Activated CD4-positive, alpha-beta T cell treated with anti-CD3 and anti-CD28 coated beads, Interleukin-2, amount 10 ng/mL, durations not matched to agents 7 days and 5 days (primary cell): ENCODE measurements around the gene PNPLA1. TPM values are rescaled to one million over a fixed set of nuclear protein-coding genes. Genes with fewer than 3 reads are reported as not detected.
A peak's percentile ranks its signal among the peaks of the same experiment; 100 is the strongest.

Experiments
- CTCF ChIA-PET: fragments of 350-600 bp; sonication (Branson Sonifier 250); formaldehyde crosslinking; loops from one replicate; lab custom pipeline; 2021; ENCODE audit warnings: antibody characterized with exemption; lab: Charles Lee
- POLR2A ChIA-PET: fragments of 350-600 bp; sonication (Branson Sonifier 250); formaldehyde crosslinking; loops from one replicate; lab custom pipeline; 2021; ENCODE audit warnings: antibody characterized with exemption; lab: Charles Lee
- DNase-seq: peaks from one replicate; pipeline ENCODE4 v3.0.0-alpha.2; 2020
- H3K27ac Mint-ChIP-seq: one replicate; pipeline ENCODE4 v1.8.0; 2021; ENCODE audit warnings: mild to moderate bottlenecking, moderate library complexity, mixed read lengths
- H3K27me3 Mint-ChIP-seq: one replicate; pipeline ENCODE4 v1.8.0; 2021; ENCODE audit warnings: mixed read lengths
- H3K36me3 Mint-ChIP-seq: one replicate; pipeline ENCODE4 v1.8.0; 2021; ENCODE audit warnings: low read depth, mixed read lengths
- H3K4me1 Mint-ChIP-seq: one replicate; pipeline ENCODE4 v1.8.0; 2021; ENCODE audit warnings: mixed read lengths
- H3K4me3 Mint-ChIP-seq: one replicate; pipeline ENCODE4 v1.8.0; 2021; ENCODE audit warnings: mild to moderate bottlenecking, moderate library complexity, mixed read lengths
- H3K9me3 Mint-ChIP-seq: one replicate; pipeline ENCODE4 v1.8.0; 2021; ENCODE audit warnings: mixed read lengths
- total RNA-seq, 2 experiments: library from RNA; stranded (reverse); gene quantifications; one replicate each; pipeline ENCODE4 v1.2.3, GENCODE V29; 2021

Gene PNPLA1
- total RNA-seq, 2 experiments from 2014 or later, result not detected

- H3K36me3 Mint-ChIP-seq, result peaks cover 15% of the 10 kb centered on the region
- peak overlapping the region; percentile 48 for H3K27ac Mint-ChIP-seq
These were observed 34.6 kb upstream of the PNPLA1 start for GRCh38 chr6:36235309-36235708.

GRCh38 chr6:36235862-36236261 lies 34.0 kb upstream of the PNPLA1 start:
- no peak for DNase-seq
- H3K36me3 Mint-ChIP-seq, result peaks cover 10% of the 10 kb centered on the region
- H3K27me3 Mint-ChIP-seq, result no peaks in the 10 kb centered on the region
- H3K27ac Mint-ChIP-seq, result no peak overlapping the region
- CTCF ChIA-PET, result interaction anchor here (1.1 kb wide), 1 partner anchor 40 kb away, joined by 3 read pairs; no protein-coding TSS in a partner anchor
- no peak overlapping the region for H3K4me3 Mint-ChIP-seq
- no peaks in the 10 kb centered on the region for H3K9me3 Mint-ChIP-seq
- H3K4me1 Mint-ChIP-seq, result peaks cover 13% of the 10 kb centered on the region
- POLR2A ChIA-PET, result no interaction called here

More at GRCh38 chr6:36235309-36235708, 34.6 kb upstream of the PNPLA1 start:
- no peaks in the 10 kb centered on the region for H3K27me3 Mint-ChIP-seq
- peaks cover 13% of the 10 kb centered on the region for H3K4me1 Mint-ChIP-seq
- ChIA-PET CTCF (interaction anchor here (1.1 kb wide), 1 partner anchor 40 kb away, joined by 3 read pairs; no protein-coding TSS in a partner anchor), POLR2A (no interaction called here)
- H3K9me3 Mint-ChIP-seq, result no peaks in the 10 kb centered on the region
- no peak for DNase-seq
- no peak overlapping the region for H3K4me3 Mint-ChIP-seq

GRCh38 chr6:36239774-36240173 lies 30.1 kb upstream of the PNPLA1 start:
- H3K4me1 Mint-ChIP-seq, result peaks cover 16% of the 10 kb centered on the region
- H3K4me3 Mint-ChIP-seq, result no peak overlapping the region
- H3K36me3 Mint-ChIP-seq, result no peaks in the 10 kb centered on the region
- H3K27ac Mint-ChIP-seq, result no peak overlapping the region
- H3K9me3 Mint-ChIP-seq, result no peaks in the 10 kb centered on the region
- POLR2A ChIA-PET, result no interaction called here
- CTCF ChIA-PET, result no interaction called here
- DNase-seq, result no peak
- peaks cover 18% of the 10 kb centered on the region for H3K27me3 Mint-ChIP-seq

GRCh38 chr6:36241728-36242127 lies 28.1 kb upstream of the PNPLA1 start:
- Mint-ChIP-seq H3K36me3 (no peaks in the 10 kb centered on the region), H3K27me3 (peaks cover 19% of the 10 kb centered on the region), H3K4me1 (peaks cover 15% of the 10 kb centered on the region), H3K27ac (no peak overlapping the region), H3K9me3 (no peaks in the 10 kb centered on the region), H3K4me3 (no peak overlapping the region)
- DNase-seq, result no peak
- CTCF ChIA-PET, result interaction anchor here (1.0 kb wide), 1 partner anchor 54 kb away, joined by 3 read pairs; no protein-coding TSS in a partner anchor
- POLR2A ChIA-PET, result no interaction called here

- DNase-seq, result no peak
- Mint-ChIP-seq H3K9me3 (no peaks in the 10 kb centered on the region), H3K36me3 (no peaks in the 10 kb centered on the region), H3K27me3 (peaks cover 19% of the 10 kb centered on the region), H3K4me1 (peaks cover 15% of the 10 kb centered on the region), H3K27ac (no peak overlapping the region), H3K4me3 (no peak overlapping the region)
- POLR2A ChIA-PET, result no interaction called here
- CTCF ChIA-PET, result interaction anchor here (0.6 to 1.5 kb wide), 4 partner anchors 14 to 1439 kb away, joined by 3 to 5 read pairs (median 4); no protein-coding TSS in a partner anchor
These were observed 27.7 kb upstream of the PNPLA1 start for GRCh38 chr6:36242161-36242560.

GRCh38 chr6:36242626-36243025 lies 27.2 kb upstream of the PNPLA1 start:
- DNase-seq, result no peak
- H3K36me3 Mint-ChIP-seq, result no peaks in the 10 kb centered on the region
- H3K9me3 Mint-ChIP-seq, result no peaks in the 10 kb centered on the region
- CTCF ChIA-PET, result interaction anchor here (0.6 to 1.5 kb wide), 5 partner anchors 14 to 1439 kb away, joined by 3 to 5 read pairs (median 3); no protein-coding TSS in a partner anchor
- no peak overlapping the region for H3K4me3 Mint-ChIP-seq
- H3K27ac Mint-ChIP-seq, result no peak overlapping the region
- peaks cover 15% of the 10 kb centered on the region for H3K4me1 Mint-ChIP-seq
- POLR2A ChIA-PET, result no interaction called here
- H3K27me3 Mint-ChIP-seq, result peaks cover 19% of the 10 kb centered on the region

- DNase-seq, result no peak
- no peaks in the 10 kb centered on the region for H3K36me3 Mint-ChIP-seq
- CTCF ChIA-PET, result interaction anchor here (0.6 to 1.8 kb wide), 6 partner anchors 14 to 123 kb away, joined by 3 to 5 read pairs (median 4); no protein-coding TSS in a partner anchor
- peaks cover 15% of the 10 kb centered on the region for H3K4me1 Mint-ChIP-seq
- no peak overlapping the region for H3K4me3 Mint-ChIP-seq
- H3K9me3 Mint-ChIP-seq, result no peaks in the 10 kb centered on the region
- H3K27me3 Mint-ChIP-seq, result peaks cover 19% of the 10 kb centered on the region
- no peak overlapping the region for H3K27ac Mint-ChIP-seq
- POLR2A ChIA-PET, result no interaction called here
These were observed 26.2 kb upstream of the PNPLA1 start for GRCh38 chr6:36243562-36244212.

GRCh38 chr6:36244641-36245280 lies 25.1 kb upstream of the PNPLA1 start:
- peaks cover 19% of the 10 kb centered on the region for H3K27me3 Mint-ChIP-seq
- ChIA-PET POLR2A (no interaction called here), CTCF (interaction anchor here (1.8 kb wide), 1 partner anchor 21 kb away, joined by 4 read pairs; no protein-coding TSS in a partner anchor)
- no peaks in the 10 kb centered on the region for H3K9me3 Mint-ChIP-seq
- H3K36me3 Mint-ChIP-seq, result no peaks in the 10 kb centered on the region
- DNase-seq, result no peak
- no peak overlapping the region for H3K27ac Mint-ChIP-seq
- peaks cover 15% of the 10 kb centered on the region for H3K4me1 Mint-ChIP-seq
- no peak overlapping the region for H3K4me3 Mint-ChIP-seq

GRCh38 chr6:36245572-36246061 lies 24.2 kb upstream of the PNPLA1 start:
- Mint-ChIP-seq H3K27ac (no peak overlapping the region), H3K4me3 (no peak overlapping the region), H3K36me3 (no peaks in the 10 kb centered on the region), H3K9me3 (no peaks in the 10 kb centered on the region), H3K27me3 (peaks cover 19% of the 10 kb centered on the region), H3K4me1 (peaks cover 15% of the 10 kb centered on the region)
- POLR2A ChIA-PET, result no interaction called here
- CTCF ChIA-PET, result interaction anchor here (1.1 to 1.8 kb wide), 2 partner anchors 21 to 35 kb away, joined by 3 to 4 read pairs; no protein-coding TSS in a partner anchor
- peak; percentile 20 for DNase-seq

GRCh38 chr6:36246506-36247268 lies 23.2 kb upstream of the PNPLA1 start:
- POLR2A ChIA-PET, result no interaction called here

GRCh38 chr6:36247693-36248092 lies 22.2 kb upstream of the PNPLA1 start:
- Mint-ChIP-seq H3K36me3 (no peaks in the 10 kb centered on the region), H3K4me3 (no peak overlapping the region), H3K9me3 (no peaks in the 10 kb centered on the region), H3K27ac (no peak overlapping the region), H3K27me3 (peaks cover 16% of the 10 kb centered on the region), H3K4me1 (peaks cover 6% of the 10 kb centered on the region)
- no peak for DNase-seq
- ChIA-PET CTCF (no interaction called here), POLR2A (no interaction called here)

More at GRCh38 chr6:36246506-36247268, 23.2 kb upstream of the PNPLA1 start:
- Mint-ChIP-seq H3K9me3 (no peaks in the 10 kb centered on the region), H3K4me1 (peaks cover 13% of the 10 kb centered on the region), H3K27ac (no peak overlapping the region), H3K36me3 (no peaks in the 10 kb centered on the region), H3K27me3 (peaks cover 19% of the 10 kb centered on the region), H3K4me3 (no peak overlapping the region)
- DNase-seq, result no peak
- CTCF ChIA-PET, result no interaction called here

GRCh38 chr6:36248980-36249379 lies 20.9 kb upstream of the PNPLA1 start:
- Mint-ChIP-seq H3K9me3 (no peaks in the 10 kb centered on the region), H3K4me3 (no peak overlapping the region), H3K4me1 (peaks cover 6% of the 10 kb centered on the region), H3K27ac (no peak overlapping the region), H3K27me3 (peaks cover 6% of the 10 kb centered on the region), H3K36me3 (no peaks in the 10 kb centered on the region)
- CTCF ChIA-PET, result interaction anchor here (0.7 kb wide), 1 partner anchor 53 kb away, joined by 3 read pairs; no protein-coding TSS in a partner anchor
- DNase-seq, result no peak
- POLR2A ChIA-PET, result no interaction called here
